Measurements from ENCODE around the gene MEN1.

MEN1 gene

GRCh38 chr11:64778473-64779298 is 31.7 kb downstream of the MEN1 start, which contains the start of gene SF1:
Gene SF1 (minus strand): TSS chr11:64778542. CDS start chr11:64778392, 150 bp downstream.
- peak; percentile 100 for DNase-seq (ENCODE audit: low spot score)

GRCh38 chr11:64778223-64778472 is 32.2 kb downstream of the MEN1 start:
- DNase-seq (ENCODE audit: low spot score), result no peak

- DNase-seq (ENCODE audit: low spot score), result peak; percentile 69
Measured at GRCh38 chr11:64777449-64778222, 32.7 kb downstream of the MEN1 start.

- DNase-seq (ENCODE audit: low spot score), result no peak
Measured at GRCh38 chr11:64776875-64777274, 33.5 kb downstream of the MEN1 start.

- no peak for DNase-seq (ENCODE audit: low spot score)
Measured at GRCh38 chr11:64776425-64776824, 33.9 kb downstream of the MEN1 start.

- DNase-seq (ENCODE audit: low spot score), result no peak
Measured at GRCh38 chr11:64774144-64774543, 36.2 kb downstream of the MEN1 start.

GRCh38 chr11:64772303-64773018 is 37.9 kb downstream of the MEN1 start:
- no peak for DNase-seq (ENCODE audit: low spot score)

- DNase-seq (ENCODE audit: low spot score), result no peak
Measured at GRCh38 chr11:64771861-64772260, 38.5 kb downstream of the MEN1 start.

- DNase-seq (ENCODE audit: low spot score), result no peak
Measured at GRCh38 chr11:64770120-64770519, 40.2 kb downstream of the MEN1 start.

- DNase-seq (ENCODE audit: low spot score), result no peak
Measured at GRCh38 chr11:64769283-64769682, 41.1 kb downstream of the MEN1 start.

GRCh38 chr11:64768300-64768694 is 42.1 kb downstream of the MEN1 start:
- DNase-seq (ENCODE audit: low spot score), result no peak

GRCh38 chr11:64767344-64768299 is 42.7 kb downstream of the MEN1 start:
- DNase-seq (ENCODE audit: low spot score), result peak; percentile 75

- DNase-seq (ENCODE audit: low spot score), result no peak
Measured at GRCh38 chr11:64766881-64767280, 43.5 kb downstream of the MEN1 start.

GRCh38 chr11:64765851-64766665 is 44.3 kb downstream of the MEN1 start:
- no peak for DNase-seq (ENCODE audit: low spot score)

- DNase-seq (ENCODE audit: low spot score), result no peak
Measured at GRCh38 chr11:64765291-64765850, 45.0 kb downstream of the MEN1 start.

GRCh38 chr11:64764753-64765152 is 45.6 kb downstream of the MEN1 start:
- DNase-seq (ENCODE audit: low spot score), result no peak

- no peak for DNase-seq (ENCODE audit: low spot score)
Measured at GRCh38 chr11:64764040-64764611, 46.2 kb downstream of the MEN1 start.

- DNase-seq (ENCODE audit: low spot score), result no peak
Measured at GRCh38 chr11:64763526-64764039, 46.8 kb downstream of the MEN1 start.

GRCh38 chr11:64762674-64763525 is 47.5 kb downstream of the MEN1 start:
- DNase-seq (ENCODE audit: low spot score), result peak; percentile 72

Data from kidney capillary endothelial cell (primary cell).